ENCODE measurements around the gene RSAD1.
"Not testable (repeated sequence)": the region's sequence is repeated elsewhere in the genome, so short reads cannot be mapped to it uniquely, and the experiment has no call there.

Gene RSAD1

GRCh38 chr17:50472761-50473161, 5.9 kb upstream of the RSAD1 start:
- not testable (repeated sequence) for DNase-seq (ENCODE audit: low spot score)

GRCh38 chr17:50473901-50474300, 4.8 kb upstream of the RSAD1 start:
- DNase-seq (ENCODE audit: low spot score) = no peak

- DNase-seq (ENCODE audit: low spot score) = no peak
Observed at GRCh38 chr17:50474523-50474922, 4.1 kb upstream of the RSAD1 start.

GRCh38 chr17:50475362-50475761, 3.3 kb upstream of the RSAD1 start:
- DNase-seq (ENCODE audit: low spot score) = no peak

GRCh38 chr17:50475775-50476544, 2.7 kb upstream of the RSAD1 start:
- not testable (repeated sequence) for DNase-seq (ENCODE audit: low spot score)

GRCh38 chr17:50476545-50477315, 1.9 kb upstream of the RSAD1 start:
- DNase-seq (ENCODE audit: low spot score) = no peak

- no peak for DNase-seq (ENCODE audit: low spot score)
Observed at GRCh38 chr17:50477976-50478375, 684 bp upstream of the RSAD1 start.

GRCh38 chr17:50479522-50480141, 972 bp downstream of the RSAD1 start:
- DNase-seq (ENCODE audit: low spot score) = peak; percentile 84

GRCh38 chr17:50480142-50480764, 1.6 kb downstream of the RSAD1 start:
- DNase-seq (ENCODE audit: low spot score) = no peak

- DNase-seq (ENCODE audit: low spot score) = no peak
Observed at GRCh38 chr17:50480854-50481490, 2.3 kb downstream of the RSAD1 start.

- DNase-seq (ENCODE audit: low spot score) = no peak
Observed at GRCh38 chr17:50481648-50482047, 3.0 kb downstream of the RSAD1 start.

- DNase-seq (ENCODE audit: low spot score) = no peak
Observed at GRCh38 chr17:50482110-50482509, 3.5 kb downstream of the RSAD1 start.

- DNase-seq (ENCODE audit: low spot score) = peak; percentile 83
Observed at GRCh38 chr17:50482516-50482915, 3.9 kb downstream of the RSAD1 start.

GRCh38 chr17:50483266-50483665, 4.6 kb downstream of the RSAD1 start:
- no peak for DNase-seq (ENCODE audit: low spot score)

- no peak for DNase-seq (ENCODE audit: low spot score)
Observed at GRCh38 chr17:50484386-50485155, 5.9 kb downstream of the RSAD1 start.

GRCh38 chr17:50487213-50488096, 8.8 kb downstream of the RSAD1 start:
- no peak for DNase-seq (ENCODE audit: low spot score)

- DNase-seq (ENCODE audit: low spot score) = no peak
Observed at GRCh38 chr17:50488880-50489279, 10.2 kb downstream of the RSAD1 start.

GRCh38 chr17:50491505-50491904, 12.8 kb downstream of the RSAD1 start:
- DNase-seq (ENCODE audit: low spot score) = no peak

- no peak for DNase-seq (ENCODE audit: low spot score)
Observed at GRCh38 chr17:50492214-50492613, 13.6 kb downstream of the RSAD1 start.

- DNase-seq (ENCODE audit: low spot score) = no peak
Observed at GRCh38 chr17:50493744-50494143, 15.1 kb downstream of the RSAD1 start.

Measured in iPS-NIHi11 (cell line).